Tibial nerve (tissue), 4 donors: ENCODE measurements around the gene RCOR1. TPM values are rescaled to one million over a fixed set of nuclear protein-coding genes. Genes with fewer than 3 reads are reported as not detected.

Source experiments
- DNase-seq, 2 donors: peaks; one replicate each; pipeline ENCODE4 v3.0.0-alpha.2; 2019; ENCODE audit warnings: low spot score in 2 of 2
- H3K27ac ChIP-seq, 4 donors: fragments of 200-600 bp; sonication (generic) in 3 of 4; one replicate each; pipeline ENCODE4 v1.5.1; 2017 to 2019; ENCODE audit warnings: mild to moderate bottlenecking in 1 of 4
- H3K27me3 ChIP-seq, 2 donors: fragments of 200-600 bp; sonication (generic) in 1 of 2; one replicate each; pipeline versions ENCODE4 v1.5.1 to v1.6.0; 2017 to 2019
- H3K36me3 ChIP-seq, 3 donors: fragments of 200-600 bp; sonication (generic); one replicate each; pipeline ENCODE4 v1.5.1; 2018 to 2019
- H3K4me1 ChIP-seq, 4 donors: fragments of 200-600 bp; sonication (generic) in 3 of 4; one replicate each; pipeline ENCODE4 v1.5.1; 2017 to 2019
- H3K4me3 ChIP-seq, 4 donors: fragments of 200-600 bp; sonication (generic) in 3 of 4; one replicate each; pipeline ENCODE4 v1.5.1; 2017 to 2019; ENCODE audit warnings: mild to moderate bottlenecking in 1 of 4, moderate library complexity in 1 of 4
- H3K9me3 ChIP-seq, 4 donors: fragments of 200-600 bp; sonication (generic) in 3 of 4; one replicate each; pipeline ENCODE4 v1.5.1; 2017 to 2019
- CTCF ChIP-seq, 5 experiments: fragments of 200-600 bp in 3 of 5; fragments of 450-650 bp in 2 of 5; sonication (generic) in 3 of 5; IDR thresholded peaks; one replicate each; pipeline ENCODE4 v1.5.1; 2016 to 2019; ENCODE audit warnings: antibody characterized with exemption in 5 of 5, mild to moderate bottlenecking in 3 of 5, moderate library complexity in 2 of 5
- EP300 ChIP-seq, 2 donors: sonication (generic); formaldehyde crosslinking; IDR thresholded peaks; one replicate each; pipeline ENCODE4 v1.6.1; 2017; ENCODE audit warnings: antibody characterized with exemption in 2 of 2, mild to moderate bottlenecking in 1 of 2
- POLR2A ChIP-seq, 2 donors: fragments of 450-650 bp; IDR thresholded peaks; one replicate each; pipeline ENCODE4 v1.6.1; 2017; ENCODE audit warnings: antibody characterized with exemption in 2 of 2, mild to moderate bottlenecking in 2 of 2, moderate library complexity in 2 of 2
- WGBS, 2 donors: methylation state at CpG; one replicate each; pipeline ENCODE4 v1.1.5; 2018; 5-methylcytosine and 5-hydroxymethylcytosine counted together
- total RNA-seq, 4 donors: library from RNA; depleted of rRNA; stranded (reverse); fragments of >200 nt; gene quantifications; one replicate each; pipeline ENCODE4 v1.1.0, GENCODE V29; 2016

Gene RCOR1
- total RNA-seq, 4 donors from 2014 or later: 6.3 to 12.8 (median 10.0) TPM

GRCh38 chr14:102672410-102672960, 80.0 kb downstream of the RCOR1 start:
- Histone ChIP-seq H3K27me3 (no peaks in the 10 kb centered on the region), H3K27ac (no peak overlapping the region), H3K9me3 (no peaks in the 10 kb centered on the region), H3K4me1 (no peaks in the 10 kb centered on the region), H3K4me3 (no peak overlapping the region), H3K36me3 (no peaks in the 10 kb centered on the region)
- no peak for DNase-seq
- TF ChIP-seq EP300 (IDR thresholded peaks at IDR 0.05) (no peak), CTCF (IDR thresholded peaks at IDR 0.05) (no peak), POLR2A (IDR thresholded peaks at IDR 0.05) (no peak)
- 97 to 99% methylated on average over 5 of the region's 5 CpGs for WGBS, 2 donors

- Histone ChIP-seq H3K4me3 (no peak overlapping the region), H3K27ac (no peak overlapping the region), H3K36me3 (no peaks in the 10 kb centered on the region), H3K9me3 (no peaks in the 10 kb centered on the region), H3K4me1 (no peaks in the 10 kb centered on the region), H3K27me3 (no peaks in the 10 kb centered on the region)
- WGBS, 2 donors: 94 to 98% methylated on average over 3 of the region's 3 CpGs
- DNase-seq: no peak
- TF ChIP-seq EP300 (IDR thresholded peaks at IDR 0.05) (no peak), POLR2A (IDR thresholded peaks at IDR 0.05) (no peak), CTCF (IDR thresholded peaks at IDR 0.05) (no peak)
Observed at GRCh38 chr14:102675396-102675795, 82.9 kb downstream of the RCOR1 start.

GRCh38 chr14:102678394-102678793, 85.9 kb downstream of the RCOR1 start:
- no peak for DNase-seq
- no peak for TF ChIP-seq EP300 (IDR thresholded peaks at IDR 0.05)
- TF ChIP-seq CTCF (IDR thresholded peaks at IDR 0.05): no peak
- no peak for TF ChIP-seq POLR2A (IDR thresholded peaks at IDR 0.05)
- Histone ChIP-seq H3K27ac (no peak overlapping the region), H3K4me3 (no peak overlapping the region), H3K27me3 (no peaks in the 10 kb centered on the region), H3K4me1 (no peaks in the 10 kb centered on the region), H3K9me3 (no peaks in the 10 kb centered on the region), H3K36me3 (peaks cover 0 to 7% (median 0%) of the 10 kb centered on the region in 3 donors)
- 86 to 92% methylated on average over 2 of the region's 2 CpGs for WGBS, 2 donors

- H3K27ac ChIP-seq: no peak overlapping the region
- no peak for TF ChIP-seq CTCF (IDR thresholded peaks at IDR 0.05)
- TF ChIP-seq POLR2A (IDR thresholded peaks at IDR 0.05): no peak
- TF ChIP-seq EP300 (IDR thresholded peaks at IDR 0.05): no peak
- no peaks in the 10 kb centered on the region for H3K4me1 ChIP-seq
- no peak overlapping the region for H3K4me3 ChIP-seq
- H3K9me3 ChIP-seq: no peaks in the 10 kb centered on the region
- H3K36me3 ChIP-seq: peaks cover 0 to 16% (median 0%) of the 10 kb centered on the region in 3 donors
- no peak for DNase-seq
- no peaks in the 10 kb centered on the region for H3K27me3 ChIP-seq
- 70 to 76% methylated on average over 24 to 45 of the region's 45 CpGs for WGBS, 2 donors
Observed at GRCh38 chr14:102683399-102684297, 91.2 kb downstream of the RCOR1 start.

GRCh38 chr14:102684298-102684663, 91.8 kb downstream of the RCOR1 start:
- TF ChIP-seq POLR2A (IDR thresholded peaks at IDR 0.05): no peak
- TF ChIP-seq CTCF (IDR thresholded peaks at IDR 0.05): no peak
- TF ChIP-seq EP300 (IDR thresholded peaks at IDR 0.05): no peak
- Histone ChIP-seq H3K27ac (no peak overlapping the region), H3K4me3 (no peak overlapping the region), H3K36me3 (peaks cover 0 to 16% (median 0%) of the 10 kb centered on the region in 3 donors), H3K9me3 (no peaks in the 10 kb centered on the region), H3K27me3 (no peaks in the 10 kb centered on the region), H3K4me1 (no peaks in the 10 kb centered on the region)
- no peak for DNase-seq
- 83 to 88% methylated on average over 6 of the region's 6 CpGs for WGBS, 2 donors
